Effector memory CD8-positive, alpha-beta T cell (primary cell): ENCODE data around the gene NECAB3.

Experiments
- ATAC-seq: fragments of 150-1000 bp; cut with Tn5 transposase; replicated peaks from 2 replicates; pipeline ENCODE4 v1.10.0; 2021; ENCODE audit warnings: mild to moderate bottlenecking, moderate library complexity
- DNase-seq, 3 experiments: peaks; one replicate each; pipeline ENCODE4 v3.0.0; 2021
- H3K27ac Mint-ChIP-seq, 2 donors: one replicate each; pipeline ENCODE4 v1.8.0; 2022; ENCODE audit warnings: mild to moderate bottlenecking in 2 of 2, mixed read lengths in 2 of 2, moderate library complexity in 2 of 2
- H3K27me3 Mint-ChIP-seq, 2 donors: one replicate each; pipeline ENCODE4 v1.8.0; 2022; ENCODE audit warnings: mixed read lengths in 2 of 2
- H3K36me3 Mint-ChIP-seq: one replicate; pipeline ENCODE4 v1.8.0; 2022; ENCODE audit warnings: mild to moderate bottlenecking, moderate library complexity, mixed read lengths; ENCODE audit not compliant: insufficient read depth
- H3K4me1 Mint-ChIP-seq, 2 donors: one replicate each; pipeline ENCODE4 v1.8.0; 2022; ENCODE audit warnings: low read depth in 2 of 2, mixed read lengths in 2 of 2
- H3K4me3 Mint-ChIP-seq, 2 donors: one replicate each; pipeline ENCODE4 v1.8.0; 2022; ENCODE audit warnings: mild to moderate bottlenecking in 2 of 2, mixed read lengths in 2 of 2, moderate library complexity in 2 of 2
- H3K9me3 Mint-ChIP-seq, 2 donors: one replicate each; pipeline ENCODE4 v1.8.0; 2022; ENCODE audit warnings: mixed read lengths in 2 of 2

NECAB3 gene

DNA sequence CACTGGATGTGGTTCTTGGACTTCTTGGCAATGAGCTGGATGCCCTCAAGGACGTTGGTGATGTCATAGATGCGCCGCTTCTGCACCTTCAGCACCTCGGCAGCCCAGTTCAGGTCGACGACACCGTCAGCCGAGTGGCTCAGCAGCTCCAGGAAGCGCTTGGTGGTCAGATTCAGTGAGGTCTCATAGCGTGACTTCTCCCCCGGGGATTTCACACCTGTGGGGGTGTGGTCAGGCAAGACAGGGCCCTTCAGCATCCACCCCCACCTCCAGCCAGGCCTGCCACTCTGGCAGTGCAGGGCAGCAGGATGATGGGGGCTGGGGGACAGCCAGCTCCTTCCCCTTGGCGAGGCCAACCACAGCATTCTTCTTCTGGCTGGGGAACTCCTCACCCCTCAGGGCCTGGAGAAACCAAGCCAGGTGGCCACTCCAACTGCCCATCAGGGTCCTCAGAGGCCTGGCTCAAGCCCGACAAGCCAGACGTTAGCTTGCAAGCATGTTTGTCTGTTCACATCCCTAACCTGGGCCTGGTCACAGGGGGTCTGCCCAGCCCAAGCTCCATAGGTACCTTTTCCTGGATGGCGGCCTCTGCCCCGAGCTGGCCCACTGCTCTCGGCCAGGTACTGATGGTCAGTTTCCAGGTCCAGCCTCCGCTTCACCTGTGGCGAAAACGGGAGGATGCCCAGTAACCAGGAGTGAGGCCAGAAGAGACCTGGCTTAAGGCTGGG, 5.7 kb upstream of the NECAB3 start:
- Mint-ChIP-seq H3K9me3 (no peaks in the 10 kb centered on the region), H3K4me1 (peaks cover 21 to 24% of the 10 kb centered on the region in 2 donors), H3K4me3 (peak overlapping the region; percentile 19 to 40), H3K27ac (peak overlapping the region; percentile 74 to 85), H3K36me3 (peaks cover 3% of the 10 kb centered on the region), H3K27me3 (no peaks in the 10 kb centered on the region)
- peak; percentile 83 for ATAC-seq
- peak in 2 of 3 experiments; percentile 23 to 25 for DNase-seq

DNA sequence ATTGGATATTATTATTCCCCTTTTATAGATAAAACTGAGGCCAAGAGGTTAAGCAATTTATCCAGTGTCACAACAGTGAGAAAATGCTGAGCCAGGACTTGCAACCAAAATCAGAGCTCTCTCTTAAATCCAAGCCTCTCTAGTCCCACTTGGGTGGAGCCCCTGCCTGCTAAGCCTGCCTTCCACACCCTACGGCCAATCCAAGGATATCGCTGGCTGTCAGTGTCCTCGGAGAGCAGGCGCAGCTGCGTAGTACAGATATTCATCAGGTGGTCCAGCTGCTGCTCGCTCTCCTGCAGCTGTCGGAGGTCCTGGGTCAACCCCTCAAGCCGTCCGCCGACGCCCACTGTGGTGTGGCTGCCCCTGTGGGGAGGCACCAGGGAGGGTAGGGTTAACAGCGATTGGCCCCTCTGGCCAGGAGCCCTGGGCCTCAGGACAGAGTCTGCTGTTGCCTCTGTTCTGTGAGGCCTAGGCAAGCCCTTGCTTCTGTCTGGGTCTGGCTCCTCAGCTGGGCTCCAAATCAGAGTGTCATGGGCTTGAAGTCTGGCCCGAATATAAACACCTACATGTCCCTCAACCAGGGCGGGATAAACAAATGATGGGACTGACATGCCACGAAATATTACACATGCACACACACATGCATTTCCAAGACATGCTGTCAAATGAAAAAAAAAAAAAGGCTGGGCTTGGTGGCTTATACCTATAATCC, 3.9 kb upstream of the NECAB3 start:
- Mint-ChIP-seq H3K4me1 (peaks cover 29 to 30% of the 10 kb centered on the region in 2 donors), H3K9me3 (no peaks in the 10 kb centered on the region), H3K4me3 (no peak overlapping the region), H3K27me3 (no peaks in the 10 kb centered on the region), H3K36me3 (peaks cover 7% of the 10 kb centered on the region), H3K27ac (peak overlapping the region; percentile 74 to 85)
- DNase-seq: no peak
- ATAC-seq: no peak

DNA sequence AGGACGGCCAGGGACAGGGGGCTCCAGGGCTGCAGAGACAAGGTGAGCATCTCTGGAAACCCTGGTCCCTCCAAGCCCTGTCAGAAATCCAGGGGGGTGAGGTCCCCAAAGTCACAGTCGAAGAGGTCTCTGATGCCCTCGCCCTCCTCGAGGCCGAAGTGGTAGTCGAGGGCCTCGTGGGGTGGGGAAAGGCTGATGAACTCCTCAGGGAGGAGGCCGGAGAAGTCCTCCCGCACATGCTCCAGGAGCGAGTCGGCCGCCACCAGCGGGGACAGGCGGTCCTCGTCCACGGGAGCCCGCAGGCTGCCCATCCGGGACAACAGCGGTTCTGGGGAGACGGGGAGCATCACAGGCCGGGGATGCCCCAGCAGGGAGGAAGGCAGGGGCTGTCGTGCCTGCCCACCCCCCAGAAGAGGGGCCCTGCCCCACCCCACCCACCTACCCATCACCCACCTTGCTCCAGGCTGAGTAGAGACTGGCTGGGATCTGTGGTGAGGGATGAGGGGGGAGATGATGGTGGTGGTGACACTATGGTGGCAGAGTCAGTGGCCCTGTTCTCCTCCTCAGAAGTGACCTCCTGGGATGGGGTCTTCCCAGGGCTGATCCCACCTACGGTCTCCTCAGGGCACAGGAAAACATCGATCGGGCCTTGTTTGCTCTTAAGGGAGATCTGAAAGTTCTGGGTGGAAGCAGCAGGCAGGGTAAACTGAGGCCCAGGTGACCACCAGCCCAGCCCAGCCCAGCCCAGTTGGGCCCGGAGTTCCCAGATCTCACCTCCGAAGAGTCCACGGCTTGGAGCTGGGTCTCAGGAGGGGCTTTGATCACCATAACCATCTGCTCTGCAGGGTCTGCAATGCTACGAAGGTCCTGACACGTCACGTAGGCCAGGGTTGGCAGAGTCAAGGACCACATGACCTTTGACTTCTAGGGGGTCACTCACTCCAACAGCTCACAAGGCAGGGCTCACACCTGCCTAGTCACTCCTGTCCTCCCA, 2.7 kb upstream of the NECAB3 start:
- H3K4me1 Mint-ChIP-seq: peaks cover 33 to 42% of the 10 kb centered on the region in 2 donors
- no peak for ATAC-seq
- no peak overlapping the region for H3K4me3 Mint-ChIP-seq
- H3K36me3 Mint-ChIP-seq: peaks cover 7% of the 10 kb centered on the region
- no peaks in the 10 kb centered on the region for H3K9me3 Mint-ChIP-seq
- no peak for DNase-seq
- H3K27ac Mint-ChIP-seq: no peak overlapping the region
- H3K27me3 Mint-ChIP-seq: no peaks in the 10 kb centered on the region

DNA sequence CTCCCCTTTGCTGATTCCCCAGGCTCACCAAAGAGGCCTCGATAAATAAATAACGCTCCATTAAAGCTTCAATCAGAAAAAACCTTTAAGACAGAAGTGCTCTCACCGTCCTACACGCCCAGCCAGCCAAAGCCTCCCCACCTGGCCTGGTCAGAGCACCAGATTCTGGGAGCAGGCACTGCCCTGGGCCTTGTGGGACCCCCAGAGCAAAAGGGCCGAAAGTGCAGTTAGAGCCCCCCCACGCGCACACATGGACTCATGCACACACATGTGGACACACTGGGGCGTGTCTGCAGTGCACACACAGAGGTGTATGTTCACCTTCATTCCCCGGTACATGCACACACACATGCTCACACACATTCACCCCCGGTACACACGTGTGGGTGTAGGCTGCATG, 1.9 kb upstream of the NECAB3 start:
- ATAC-seq: no peak
- DNase-seq: no peak
- H3K4me1 Mint-ChIP-seq: peaks cover 31 to 42% of the 10 kb centered on the region in 2 donors
- H3K27ac Mint-ChIP-seq: peak overlapping the region in 1 of 2 donors; percentile 56
- H3K4me3 Mint-ChIP-seq: peak overlapping the region; percentile 40 to 45
- no peaks in the 10 kb centered on the region for H3K9me3 Mint-ChIP-seq
- no peaks in the 10 kb centered on the region for H3K27me3 Mint-ChIP-seq
- peaks cover 4% of the 10 kb centered on the region for H3K36me3 Mint-ChIP-seq

DNA sequence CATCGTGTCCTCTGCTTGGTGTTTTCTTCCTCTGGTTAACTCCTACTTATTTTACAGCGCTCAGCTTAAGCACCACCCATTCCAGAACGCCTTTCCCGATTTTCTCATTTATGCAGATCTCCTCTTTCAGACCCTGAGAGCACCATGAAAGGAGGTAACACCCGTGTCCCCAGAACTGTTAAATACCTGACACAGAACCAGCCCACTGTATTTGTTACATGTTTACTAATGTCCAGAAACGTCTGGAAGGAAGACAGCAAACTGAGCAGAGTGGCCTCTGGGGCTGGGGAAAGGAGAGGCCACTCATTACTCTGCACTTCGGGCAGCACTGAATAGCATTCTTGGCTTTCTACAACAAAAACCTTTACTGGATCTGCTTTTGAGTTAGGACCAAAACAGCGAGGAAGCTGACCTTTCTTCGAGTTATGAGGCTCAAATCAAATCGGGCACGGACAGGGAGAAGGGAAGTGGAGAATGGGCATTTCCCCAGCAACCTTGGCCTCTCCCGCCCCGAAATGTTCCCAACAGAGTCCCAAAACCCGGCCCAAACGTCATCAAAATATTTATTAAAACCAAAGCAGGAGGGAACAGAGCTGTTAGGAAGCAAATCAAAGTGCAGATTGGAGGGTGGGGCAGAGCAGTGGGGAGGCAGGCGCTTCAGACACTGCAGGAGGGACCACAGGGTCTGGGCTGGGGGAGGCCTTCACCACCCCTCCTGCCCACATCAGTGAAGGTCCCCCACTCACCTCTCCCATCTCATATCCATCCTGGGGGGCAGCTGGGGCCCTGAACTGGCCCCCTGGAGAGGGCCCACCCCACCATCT, 1.1 kb upstream of the NECAB3 start:
- H3K4me1 Mint-ChIP-seq: peaks cover 31 to 39% of the 10 kb centered on the region in 2 donors
- no peak overlapping the region for H3K27ac Mint-ChIP-seq
- DNase-seq (no peak), ATAC-seq (no peak)
- peaks cover 4% of the 10 kb centered on the region for H3K36me3 Mint-ChIP-seq
- H3K9me3 Mint-ChIP-seq: no peaks in the 10 kb centered on the region
- H3K4me3 Mint-ChIP-seq: peak overlapping the region; percentile 69 to 81
- no peaks in the 10 kb centered on the region for H3K27me3 Mint-ChIP-seq

DNA sequence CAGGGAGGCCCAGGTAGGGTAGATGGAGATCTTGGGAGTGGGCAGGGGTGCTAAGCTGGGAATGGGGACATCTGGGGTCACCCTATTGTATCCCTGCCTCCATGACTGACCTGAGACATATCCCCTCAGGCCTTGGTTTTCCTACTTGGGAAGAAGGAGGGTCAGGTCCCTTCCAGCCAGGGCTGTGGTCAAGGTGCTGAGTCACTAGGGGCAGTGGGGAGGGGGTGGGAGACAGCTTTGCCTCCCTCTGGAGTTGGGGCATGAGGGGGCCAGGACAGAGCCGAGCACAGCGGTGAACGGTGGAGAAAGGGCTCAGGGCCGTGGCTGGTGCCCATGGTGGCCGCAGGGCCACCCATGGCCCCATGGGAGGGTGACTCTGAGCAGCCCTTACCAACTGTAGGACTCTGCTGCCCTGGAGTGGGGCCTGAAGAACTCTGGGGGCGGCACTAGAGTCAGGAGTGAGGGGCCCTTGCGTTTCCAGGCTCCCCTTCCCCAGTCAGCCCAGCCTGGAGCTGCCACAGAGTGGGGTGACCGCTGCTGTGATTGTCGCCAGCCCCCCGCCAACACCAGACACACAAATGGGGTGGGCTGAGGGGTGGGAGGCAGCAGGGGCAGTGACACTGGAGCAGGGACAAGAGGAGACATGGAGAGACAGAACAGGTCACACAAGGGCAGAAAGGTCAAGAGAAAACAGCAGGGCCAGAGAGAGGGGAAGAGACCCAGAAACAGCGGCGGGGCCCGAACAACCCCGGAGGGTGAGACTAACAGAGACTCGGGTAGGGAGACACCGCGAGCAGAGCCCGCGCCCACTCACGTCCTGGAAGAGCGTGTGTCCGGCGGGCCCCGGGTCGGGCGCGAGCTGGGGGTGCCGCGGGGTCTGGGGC, 576 bp downstream of the NECAB3 start:
- H3K27me3 Mint-ChIP-seq: no peaks in the 10 kb centered on the region
- H3K4me1 Mint-ChIP-seq: peaks cover 21 to 24% of the 10 kb centered on the region in 2 donors
- H3K36me3 Mint-ChIP-seq: peaks cover 4% of the 10 kb centered on the region
- H3K27ac Mint-ChIP-seq: peak overlapping the region; percentile 86 to 91
- H3K4me3 Mint-ChIP-seq: peak overlapping the region; percentile 88 to 90
- no peaks in the 10 kb centered on the region for H3K9me3 Mint-ChIP-seq
- ATAC-seq (no peak), DNase-seq (no peak)

DNA sequence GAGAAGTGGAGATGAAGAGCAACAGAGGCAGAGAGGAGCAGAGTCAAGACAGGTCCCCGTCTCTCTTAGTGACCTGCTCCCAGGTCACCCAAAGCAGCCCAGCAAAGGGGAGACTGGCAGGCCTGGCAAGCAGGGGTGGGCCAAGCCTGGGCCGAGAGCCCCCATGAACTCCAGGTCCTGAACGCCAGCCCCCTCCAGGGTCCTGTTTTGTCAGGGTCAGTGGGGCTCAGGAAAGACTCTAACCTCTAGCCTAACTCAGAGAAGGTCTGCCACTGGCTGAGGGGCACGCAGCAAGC, 1.2 kb downstream of the NECAB3 start:
- Mint-ChIP-seq H3K4me1 (peaks cover 24 to 26% of the 10 kb centered on the region in 2 donors), H3K27ac (peak overlapping the region; percentile 86 to 91), H3K36me3 (peaks cover 4% of the 10 kb centered on the region)

DNA sequence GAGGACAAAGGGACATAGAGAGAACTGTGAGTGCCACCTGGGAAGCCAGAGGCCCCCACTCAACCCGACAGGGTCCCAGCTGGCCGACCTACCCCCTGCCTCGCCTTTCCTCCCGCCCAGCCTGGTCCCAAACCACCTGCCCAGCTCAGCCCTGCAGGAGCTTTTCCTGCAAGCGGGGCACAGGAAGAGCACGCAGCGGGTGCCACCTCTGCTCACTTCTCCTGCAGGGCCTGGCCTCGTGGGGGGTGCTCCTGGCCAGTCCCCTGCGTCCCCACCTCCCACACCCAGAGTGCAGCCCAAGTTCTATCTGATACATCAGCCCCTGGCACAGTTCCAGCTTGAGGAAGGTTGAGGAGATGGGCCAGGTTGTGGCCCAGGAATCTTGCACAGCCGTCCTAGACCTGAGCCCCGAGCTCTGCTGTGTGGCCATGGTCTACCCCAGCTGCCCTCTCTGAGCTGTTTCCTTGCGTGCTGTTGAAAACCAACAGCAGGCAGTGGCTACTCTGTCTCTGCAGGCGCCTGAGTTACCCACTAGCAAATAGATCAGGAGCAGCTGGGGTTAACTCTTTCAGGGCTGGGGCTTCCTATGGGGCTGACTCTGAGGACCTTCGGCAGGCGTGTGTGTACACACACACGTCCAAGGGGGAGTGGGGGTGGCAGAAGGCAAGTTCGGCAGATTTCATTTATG, 1.7 kb downstream of the NECAB3 start:
- H3K27me3 Mint-ChIP-seq: no peaks in the 10 kb centered on the region
- peak overlapping the region; percentile 86 to 91 for H3K27ac Mint-ChIP-seq
- H3K36me3 Mint-ChIP-seq: peaks cover 4% of the 10 kb centered on the region
- no peaks in the 10 kb centered on the region for H3K9me3 Mint-ChIP-seq
- H3K4me3 Mint-ChIP-seq: peak overlapping the region; percentile 88 to 90
- DNase-seq (no peak), ATAC-seq (no peak)
- peaks cover 27 to 28% of the 10 kb centered on the region in 2 donors for H3K4me1 Mint-ChIP-seq

More for the DNA sequence above, 1.2 kb downstream of the NECAB3 start:
- no peaks in the 10 kb centered on the region for H3K9me3 Mint-ChIP-seq
- H3K27me3 Mint-ChIP-seq: no peaks in the 10 kb centered on the region
- peak overlapping the region; percentile 88 to 90 for H3K4me3 Mint-ChIP-seq
- no peak for DNase-seq
- ATAC-seq: no peak

DNA sequence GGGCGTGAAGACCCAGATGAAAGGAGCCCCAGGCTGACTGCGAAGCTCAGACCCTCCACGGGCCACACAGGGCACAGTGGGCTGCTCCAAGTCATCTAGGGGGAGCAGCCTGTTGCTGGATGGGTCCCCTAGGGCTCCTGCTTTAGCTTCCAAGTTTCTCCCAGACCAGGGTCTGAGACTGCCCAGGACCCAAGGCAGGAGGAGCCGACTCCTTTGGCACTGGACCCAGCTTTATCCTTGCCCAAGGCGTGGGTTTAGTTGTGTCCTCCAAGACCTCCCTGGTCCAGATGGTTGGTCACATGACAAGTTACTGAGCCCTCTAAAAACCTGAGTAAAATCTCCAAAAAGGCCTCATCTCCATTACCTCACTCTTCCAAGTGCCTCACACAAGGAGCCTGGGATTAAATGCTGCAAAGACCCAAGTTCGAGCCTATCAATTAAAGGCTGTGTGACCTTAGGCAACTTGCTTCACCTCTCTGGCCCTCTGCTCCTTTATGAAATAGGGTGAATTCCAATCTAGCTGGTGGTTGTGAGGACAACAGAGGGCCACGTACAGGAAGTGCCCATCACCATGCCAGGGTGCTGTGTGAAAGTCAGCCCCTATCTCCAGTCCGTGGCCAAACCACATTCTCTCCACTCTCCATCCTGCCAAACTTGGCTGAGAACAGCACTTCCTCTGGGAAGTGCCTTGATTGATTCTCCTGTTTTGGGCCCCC, 2.5 kb downstream of the NECAB3 start:
- no peak for DNase-seq
- no peak for ATAC-seq
- peak overlapping the region in 1 of 2 donors; percentile 91 for H3K27ac Mint-ChIP-seq
- no peaks in the 10 kb centered on the region for H3K27me3 Mint-ChIP-seq
- H3K36me3 Mint-ChIP-seq: peaks cover 6% of the 10 kb centered on the region
- no peak overlapping the region for H3K4me3 Mint-ChIP-seq
- H3K9me3 Mint-ChIP-seq: no peaks in the 10 kb centered on the region
- peaks cover 29 to 31% of the 10 kb centered on the region in 2 donors for H3K4me1 Mint-ChIP-seq

DNA sequence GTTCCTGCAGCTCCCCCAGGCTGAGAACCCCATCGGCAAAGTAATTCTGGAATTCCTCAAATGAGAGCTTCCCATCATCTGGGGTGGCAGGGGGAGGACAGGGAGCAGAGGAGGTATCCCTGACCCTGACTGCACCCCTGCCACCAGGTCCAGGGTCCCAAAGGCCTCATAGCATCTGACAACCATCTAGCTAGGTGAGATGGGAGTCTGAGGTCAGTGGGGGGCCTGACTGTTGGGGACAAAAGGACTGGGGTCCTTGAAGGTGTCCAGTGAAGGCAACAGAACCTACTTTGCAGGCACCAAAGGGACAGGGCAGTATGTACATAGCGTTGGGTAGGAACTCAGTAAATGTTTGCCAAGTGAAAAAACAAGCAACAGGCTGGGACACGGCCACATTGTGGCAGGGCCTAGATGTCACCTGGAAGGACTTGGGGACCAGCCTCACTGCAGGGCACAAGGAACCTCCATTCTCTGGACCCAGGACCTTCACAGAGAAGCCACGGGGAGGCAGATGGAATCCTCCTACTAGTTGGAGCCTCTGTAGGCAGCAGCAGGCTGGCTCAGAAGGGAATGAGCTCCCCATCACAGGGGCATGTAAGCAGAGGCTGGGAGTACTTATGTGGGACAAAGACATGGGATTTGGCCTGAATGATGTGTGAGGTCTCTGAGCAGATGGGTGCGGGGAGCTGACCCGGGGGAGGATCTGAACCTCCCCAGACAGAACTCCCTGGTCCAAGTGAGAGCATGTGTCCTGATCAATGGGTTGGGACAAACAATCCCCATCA, 3.3 kb downstream of the NECAB3 start:
- H3K4me3 Mint-ChIP-seq: no peak overlapping the region
- no peaks in the 10 kb centered on the region for H3K9me3 Mint-ChIP-seq
- ATAC-seq (no peak), DNase-seq (no peak)
- H3K27ac Mint-ChIP-seq: peak overlapping the region; percentile 58 to 91
- peaks cover 10% of the 10 kb centered on the region for H3K36me3 Mint-ChIP-seq
- H3K4me1 Mint-ChIP-seq: peaks cover 33 to 38% of the 10 kb centered on the region in 2 donors
- no peaks in the 10 kb centered on the region for H3K27me3 Mint-ChIP-seq
